DND-41 (cell line): ENCODE results near the gene SPI1.

Source experiments
- ATAC-seq: fragments of 200-7000 bp; cut with Tn5 transposase; 3 replicates; pipeline ENCODE4 v1.9.1; 2021; ENCODE audit warnings: low read depth; ENCODE audit not compliant: insufficient read depth
- DNase-seq: peaks from one replicate; pipeline ENCODE4 v3.0.0-alpha.2; 2020
- H2AFZ ChIP-seq: 2 replicates; pipeline ENCODE4 v1.6.0; 2012; ENCODE audit warnings: low read depth, low read length
- H3K27ac ChIP-seq: 2 replicates; pipeline ENCODE4 v1.5.1; 2012; ENCODE audit warnings: low read length, inconsistent platforms
- H3K27me3 ChIP-seq: fragments of 200-600 bp; sonication (generic); 2 replicates; pipeline ENCODE4 v1.6.0; 2012; ENCODE audit warnings: low read length, mild to moderate bottlenecking, inconsistent platforms; ENCODE audit not compliant: insufficient read depth, poor library complexity
- H3K36me3 ChIP-seq: 2 replicates; pipeline ENCODE4 v1.5.1; 2012; ENCODE audit warnings: low read length, inconsistent platforms; ENCODE audit not compliant: insufficient read depth
- H3K4me1 ChIP-seq: 2 replicates; pipeline ENCODE4 v1.5.1; 2012; ENCODE audit warnings: mild to moderate bottlenecking, low read length; ENCODE audit not compliant: insufficient read depth
- H3K4me2 ChIP-seq: 2 replicates; pipeline ENCODE4 v1.6.0; 2012; ENCODE audit warnings: mild to moderate bottlenecking, moderate library complexity, low read length, inconsistent platforms; ENCODE audit not compliant: insufficient read depth
- H3K4me3 ChIP-seq, 2 experiments: fragments of 200-600 bp in 1 of 2; shearing (Covaris generic) in 1 of 2; 2 replicates each; pipeline ENCODE4 v1.5.1; 2012 to 2016; ENCODE audit warnings: inconsistent platforms in 2 of 2, low read length in 2 of 2, mild to moderate bottlenecking in 2 of 2, low read depth in 1 of 2, moderate library complexity in 1 of 2
- H3K79me2 ChIP-seq: 2 replicates; pipeline ENCODE4 v1.6.0; 2012; ENCODE audit warnings: low read length, inconsistent platforms; ENCODE audit not compliant: insufficient read depth
- H3K9ac ChIP-seq: 2 replicates; pipeline ENCODE4 v1.6.0; 2012; ENCODE audit warnings: low read depth, mild to moderate bottlenecking, inconsistent platforms, low read length, moderate library complexity
- H3K9me3 ChIP-seq: 2 replicates; pipeline ENCODE4 v1.5.1; 2012; ENCODE audit warnings: low read length, moderate library complexity, mild to moderate bottlenecking, inconsistent platforms; ENCODE audit not compliant: insufficient read depth, severe bottlenecking
- H4K20me1 ChIP-seq: 2 replicates; pipeline ENCODE4 v1.6.0; 2012; ENCODE audit warnings: low read length; ENCODE audit not compliant: insufficient read depth
- EZH2 ChIP-seq: IDR thresholded peaks from 3 replicates; pipeline ENCODE4 v1.6.1; 2012; ENCODE audit warnings: borderline replicate concordance, low read depth, mild to moderate bottlenecking, moderate library complexity, low read length, inconsistent platforms; ENCODE audit not compliant: severe bottlenecking
- TF ChIP-seq, protein P1 (sequence below): IDR thresholded peaks from 2 replicates; pipeline ENCODE4 v1.5.1; 2012; ENCODE audit warnings: borderline replicate concordance, low read length, moderate library complexity, mild to moderate bottlenecking; ENCODE audit not compliant: poor library complexity, severe bottlenecking; ENCODE audit errors: extremely low read depth

The SPI1 gene

DNA sequence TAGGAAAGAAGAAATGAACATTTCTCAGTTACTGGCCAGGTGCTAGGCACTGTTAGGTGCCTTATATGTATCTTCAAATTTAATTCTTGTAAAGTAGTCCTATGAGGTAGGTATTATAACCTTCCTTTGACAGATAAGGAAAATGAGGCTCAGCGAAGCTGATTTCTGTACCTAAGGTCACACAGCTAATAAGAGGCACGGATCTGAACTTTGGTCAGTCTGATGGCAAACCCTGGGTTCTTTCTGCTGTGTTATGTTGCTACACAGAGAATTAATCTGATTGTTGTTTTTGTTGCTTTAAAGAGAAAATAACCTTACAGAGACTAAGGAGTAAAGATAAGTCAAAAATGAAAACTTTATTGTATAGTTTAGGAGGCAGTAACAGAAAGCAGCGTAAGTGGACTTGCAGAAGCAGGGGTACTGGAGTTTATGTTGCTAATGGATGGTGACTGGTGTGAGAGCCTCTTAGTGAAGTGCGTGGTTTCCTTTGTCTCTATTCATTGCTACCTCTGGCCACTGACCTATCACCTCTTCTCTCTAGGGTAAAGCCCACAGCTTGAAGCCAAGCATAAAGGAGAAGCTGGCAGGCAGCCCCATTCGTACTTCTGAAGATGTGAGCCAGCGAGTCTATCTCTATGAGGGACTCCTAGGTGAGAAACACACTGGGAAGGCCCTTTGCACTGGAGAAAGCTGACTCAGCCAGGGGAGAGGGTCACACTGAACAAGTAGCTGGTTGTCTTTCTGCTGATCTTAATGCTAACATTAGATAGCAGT, 70.1 kb downstream of the SPI1 start:
- Histone ChIP-seq H3K9me3 (no peaks in the 10 kb centered on the region), H3K4me3 (no peak overlapping the region), H3K4me1 (no peaks in the 10 kb centered on the region), H4K20me1 (no peaks in the 10 kb centered on the region), H3K9ac (no peak overlapping the region), H3K79me2 (no peaks in the 10 kb centered on the region), H3K27ac (no peak overlapping the region), H2AFZ (no peak overlapping the region), H3K4me2 (no peak overlapping the region), H3K36me3 (peaks cover 88% of the 10 kb centered on the region), H3K27me3 (no peaks in the 10 kb centered on the region)
- ATAC-seq (no peak), DNase-seq (no peak)
- no peak for TF ChIP-seq EZH2
- TF ChIP-seq, protein P1, sequence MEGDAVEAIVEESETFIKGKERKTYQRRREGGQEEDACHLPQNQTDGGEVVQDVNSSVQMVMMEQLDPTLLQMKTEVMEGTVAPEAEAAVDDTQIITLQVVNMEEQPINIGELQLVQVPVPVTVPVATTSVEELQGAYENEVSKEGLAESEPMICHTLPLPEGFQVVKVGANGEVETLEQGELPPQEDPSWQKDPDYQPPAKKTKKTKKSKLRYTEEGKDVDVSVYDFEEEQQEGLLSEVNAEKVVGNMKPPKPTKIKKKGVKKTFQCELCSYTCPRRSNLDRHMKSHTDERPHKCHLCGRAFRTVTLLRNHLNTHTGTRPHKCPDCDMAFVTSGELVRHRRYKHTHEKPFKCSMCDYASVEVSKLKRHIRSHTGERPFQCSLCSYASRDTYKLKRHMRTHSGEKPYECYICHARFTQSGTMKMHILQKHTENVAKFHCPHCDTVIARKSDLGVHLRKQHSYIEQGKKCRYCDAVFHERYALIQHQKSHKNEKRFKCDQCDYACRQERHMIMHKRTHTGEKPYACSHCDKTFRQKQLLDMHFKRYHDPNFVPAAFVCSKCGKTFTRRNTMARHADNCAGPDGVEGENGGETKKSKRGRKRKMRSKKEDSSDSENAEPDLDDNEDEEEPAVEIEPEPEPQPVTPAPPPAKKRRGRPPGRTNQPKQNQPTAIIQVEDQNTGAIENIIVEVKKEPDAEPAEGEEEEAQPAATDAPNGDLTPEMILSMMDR: no peak

DNA sequence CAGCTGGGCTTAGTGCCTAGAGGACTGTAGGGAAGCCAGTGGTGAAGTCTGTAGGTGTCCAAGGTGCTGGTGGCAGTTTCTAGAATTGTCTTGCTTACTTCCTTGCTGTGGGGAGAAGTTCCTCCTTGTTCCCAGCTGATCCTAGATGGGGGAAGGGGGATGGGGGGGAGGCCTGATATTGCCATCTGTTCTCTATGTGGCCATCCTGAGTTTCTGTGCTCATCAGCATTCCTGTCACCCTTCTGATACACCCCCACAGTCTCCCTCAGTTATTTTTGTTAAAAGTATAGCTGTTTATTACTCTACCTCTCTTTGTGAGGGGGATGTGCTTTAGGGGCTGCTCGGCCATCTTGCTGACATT, 71.9 kb downstream of the SPI1 start:
- Histone ChIP-seq H3K36me3 (peaks cover 87% of the 10 kb centered on the region), H3K4me2 (no peak overlapping the region), H3K27me3 (no peaks in the 10 kb centered on the region), H3K79me2 (no peaks in the 10 kb centered on the region), H3K4me1 (no peaks in the 10 kb centered on the region), H3K9ac (no peak overlapping the region), H3K27ac (no peak overlapping the region), H4K20me1 (no peaks in the 10 kb centered on the region), H2AFZ (no peak overlapping the region), H3K9me3 (peaks cover 4% of the 10 kb centered on the region), H3K4me3 (no peak overlapping the region)
- TF ChIP-seq EZH2: no peak
- TF ChIP-seq, protein P1: no peak
- ATAC-seq (no peak), DNase-seq (no peak)

DNA sequence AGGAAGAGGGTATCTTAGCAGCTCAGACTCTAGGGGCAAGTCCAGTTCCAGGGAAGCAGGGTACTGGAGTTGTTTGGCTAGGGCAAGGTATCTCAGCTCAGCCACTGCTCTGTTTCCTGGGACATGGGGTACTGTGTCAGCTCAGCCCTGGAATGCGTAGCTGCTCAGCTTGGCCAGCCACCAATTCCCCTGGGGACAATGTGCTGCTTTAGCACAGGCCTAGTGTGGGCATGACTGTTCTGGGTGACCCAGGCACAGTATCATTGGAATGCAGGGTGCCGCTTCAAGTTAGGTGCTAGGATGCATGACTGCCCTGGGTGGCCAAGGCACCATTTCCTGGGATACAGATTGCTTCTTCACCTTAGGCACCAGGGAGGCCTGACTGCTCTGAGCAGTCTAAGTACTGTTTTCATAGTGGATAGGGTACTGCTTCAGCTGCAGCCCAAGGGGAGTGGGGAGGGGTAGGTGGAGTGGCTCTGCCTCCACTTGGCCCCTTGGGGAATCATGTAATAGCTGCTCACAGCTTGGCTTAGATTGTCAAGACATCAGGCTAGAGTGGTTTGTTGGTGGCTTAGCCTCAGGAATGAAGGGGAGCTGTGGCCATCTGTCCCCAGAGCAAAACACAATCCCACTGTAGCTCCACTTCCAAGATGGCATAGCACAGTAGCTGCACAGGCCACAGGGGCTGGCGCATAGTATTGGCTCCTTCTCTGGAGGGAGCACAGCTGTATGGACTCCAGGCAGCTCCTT, 72.4 kb downstream of the SPI1 start:
- H3K9me3 ChIP-seq: peaks cover 4% of the 10 kb centered on the region
- H3K4me1 ChIP-seq: no peaks in the 10 kb centered on the region
- no peak for ATAC-seq
- TF ChIP-seq EZH2: no peak
- TF ChIP-seq, protein P1: no peak
- H3K9ac ChIP-seq: no peak overlapping the region
- no peaks in the 10 kb centered on the region for H4K20me1 ChIP-seq
- no peaks in the 10 kb centered on the region for H3K27me3 ChIP-seq
- H3K79me2 ChIP-seq: no peaks in the 10 kb centered on the region
- DNase-seq: no peak
- peaks cover 86% of the 10 kb centered on the region for H3K36me3 ChIP-seq
- no peak overlapping the region for H3K4me2 ChIP-seq
- H3K27ac ChIP-seq: no peak overlapping the region
- H3K4me3 ChIP-seq: no peak overlapping the region
- H2AFZ ChIP-seq: no peak overlapping the region
